Retinal pigment epithelial cell (primary cell): Measurements from ENCODE around the gene CFDP1.

ENCODE experiments used
- DNase-seq: peaks from one replicate; pipeline ENCODE4 v3.0.0-alpha.2; 2010; ENCODE audit warnings: low read depth
- H3K4me3 ChIP-seq: 2 replicates; pipeline ENCODE4 v1.5.1; 2011; ENCODE audit warnings: mild to moderate bottlenecking, low read length, control low read depth, moderate library complexity
- TF ChIP-seq, protein P1 (sequence below): conservative IDR thresholded peaks from 2 replicates; pipeline ENCODE4 v1.5.1; 2011; ENCODE audit warnings: low read depth, low read length, control low read depth, inconsistent platforms

Gene CFDP1

DNA sequence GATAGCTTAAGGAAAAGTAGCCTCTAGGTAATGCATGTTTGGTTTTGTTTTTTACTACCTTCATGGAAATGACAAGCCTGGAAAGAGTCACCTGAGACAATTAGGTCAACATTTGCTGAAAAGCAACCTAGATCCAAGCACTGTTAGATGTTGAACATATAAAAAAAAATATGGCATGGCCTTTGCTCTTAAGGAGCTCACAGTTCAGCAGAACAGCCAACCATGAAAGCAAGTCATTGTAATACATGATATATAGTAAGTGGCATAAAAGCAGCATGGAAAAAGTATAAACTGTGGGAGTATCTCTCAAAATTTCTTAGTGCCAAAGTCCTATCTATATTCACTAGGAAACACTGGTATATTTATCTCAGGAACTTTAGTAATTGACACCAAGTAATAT lies 31.6 kb downstream of the CFDP1 start:
- no peak overlapping the region for H3K4me3 ChIP-seq
- DNase-seq, result no peak
- TF ChIP-seq, protein P1, sequence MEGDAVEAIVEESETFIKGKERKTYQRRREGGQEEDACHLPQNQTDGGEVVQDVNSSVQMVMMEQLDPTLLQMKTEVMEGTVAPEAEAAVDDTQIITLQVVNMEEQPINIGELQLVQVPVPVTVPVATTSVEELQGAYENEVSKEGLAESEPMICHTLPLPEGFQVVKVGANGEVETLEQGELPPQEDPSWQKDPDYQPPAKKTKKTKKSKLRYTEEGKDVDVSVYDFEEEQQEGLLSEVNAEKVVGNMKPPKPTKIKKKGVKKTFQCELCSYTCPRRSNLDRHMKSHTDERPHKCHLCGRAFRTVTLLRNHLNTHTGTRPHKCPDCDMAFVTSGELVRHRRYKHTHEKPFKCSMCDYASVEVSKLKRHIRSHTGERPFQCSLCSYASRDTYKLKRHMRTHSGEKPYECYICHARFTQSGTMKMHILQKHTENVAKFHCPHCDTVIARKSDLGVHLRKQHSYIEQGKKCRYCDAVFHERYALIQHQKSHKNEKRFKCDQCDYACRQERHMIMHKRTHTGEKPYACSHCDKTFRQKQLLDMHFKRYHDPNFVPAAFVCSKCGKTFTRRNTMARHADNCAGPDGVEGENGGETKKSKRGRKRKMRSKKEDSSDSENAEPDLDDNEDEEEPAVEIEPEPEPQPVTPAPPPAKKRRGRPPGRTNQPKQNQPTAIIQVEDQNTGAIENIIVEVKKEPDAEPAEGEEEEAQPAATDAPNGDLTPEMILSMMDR, result no peak

DNA sequence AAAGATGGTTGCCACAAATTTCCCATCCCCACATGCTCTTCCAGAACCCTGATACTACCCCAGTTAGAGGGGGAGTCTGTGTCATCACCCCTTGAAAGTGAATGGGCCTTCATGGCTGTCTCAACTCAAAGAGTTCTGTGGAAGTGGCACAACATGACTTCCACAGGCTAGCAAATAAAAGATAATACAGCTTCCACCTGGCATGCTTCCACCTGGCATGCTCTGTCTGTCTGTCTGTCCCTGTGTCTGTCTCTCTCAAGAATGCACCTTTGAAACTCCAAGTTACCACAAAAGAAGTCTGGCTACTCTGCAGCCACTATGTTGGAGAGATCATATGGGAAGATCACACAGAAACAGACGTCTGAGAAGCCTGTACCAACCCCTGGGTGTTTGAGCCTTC lies 35.0 kb downstream of the CFDP1 start:
- TF ChIP-seq, protein P1, result no peak
- H3K4me3 ChIP-seq, result no peak overlapping the region
- no peak for DNase-seq

DNA sequence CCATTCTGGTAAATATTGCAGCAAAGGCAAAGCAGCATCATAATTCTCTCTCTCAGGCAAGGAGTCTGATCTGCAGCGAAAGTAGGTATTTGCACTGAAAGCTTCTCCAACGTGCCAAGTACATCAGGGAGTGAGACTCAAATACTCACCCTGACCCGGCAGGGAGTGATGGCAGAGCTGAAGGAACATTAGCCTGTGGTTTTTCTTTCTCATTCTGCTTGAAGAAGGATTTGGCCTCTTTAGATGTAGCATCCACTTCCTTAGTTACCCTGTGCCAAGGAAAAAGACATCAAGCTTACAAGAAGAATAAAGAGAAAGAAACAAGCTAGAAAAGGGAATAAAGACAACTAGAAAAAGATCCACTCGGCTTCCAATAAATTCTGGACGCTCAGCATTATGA lies 38.4 kb downstream of the CFDP1 start:
- TF ChIP-seq, protein P1, result no peak
- H3K4me3 ChIP-seq, result no peak overlapping the region
- no peak for DNase-seq

DNA sequence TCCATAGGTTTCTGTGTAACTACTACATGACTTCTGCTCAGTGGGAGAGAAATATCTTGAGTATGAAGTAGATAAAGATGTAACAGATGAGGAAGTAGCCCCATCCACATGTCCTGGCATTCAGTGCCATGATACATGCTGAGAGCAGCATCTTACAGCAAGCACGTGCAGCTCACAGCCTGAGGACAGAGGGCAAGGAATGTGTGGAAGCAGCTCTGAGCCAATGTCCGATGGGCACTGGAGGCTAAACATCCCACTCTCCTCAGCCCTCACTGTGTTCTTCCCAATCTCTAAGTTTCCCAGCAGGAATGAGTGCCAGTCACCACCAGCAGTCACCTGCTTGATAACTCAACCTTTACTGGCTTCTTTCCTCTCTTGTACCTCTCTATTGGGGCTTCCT lies 40.4 kb downstream of the CFDP1 start:
- TF ChIP-seq, protein P1, result no peak
- no peak overlapping the region for H3K4me3 ChIP-seq
- no peak for DNase-seq

DNA sequence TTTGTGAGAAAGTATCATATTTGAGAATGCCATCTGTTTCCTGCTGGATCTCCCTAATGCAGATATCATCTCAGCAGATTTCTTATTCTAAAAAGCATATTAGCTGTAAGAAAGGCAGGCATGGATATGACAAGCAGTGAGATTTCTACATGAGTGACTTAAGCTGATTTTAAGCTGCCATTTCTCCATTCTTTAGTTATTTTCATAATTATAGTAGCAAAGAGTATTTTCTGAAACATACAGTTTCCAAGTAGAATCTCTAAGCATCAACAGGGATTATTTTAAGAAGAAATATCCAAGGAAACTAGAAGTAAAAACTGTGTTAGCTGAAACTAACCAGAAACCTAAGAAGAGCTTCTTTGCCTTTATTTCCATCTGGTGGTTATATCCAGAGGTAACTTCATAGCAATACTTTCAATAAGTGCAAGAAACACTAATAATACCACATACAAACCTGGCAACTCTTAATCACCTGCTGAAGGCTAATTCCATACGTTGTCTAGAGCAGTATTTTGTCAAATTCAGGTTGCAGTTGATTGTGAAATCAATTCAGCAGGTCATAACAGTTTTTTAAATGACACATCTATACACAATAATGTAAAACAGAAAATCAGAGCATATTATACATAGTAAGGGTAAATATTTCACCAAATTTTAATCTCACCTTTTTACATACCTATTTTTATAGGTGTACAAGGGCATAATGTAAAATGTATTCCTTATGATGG lies 42.2 kb downstream of the CFDP1 start:
- TF ChIP-seq, protein P1, result no peak

DNA sequence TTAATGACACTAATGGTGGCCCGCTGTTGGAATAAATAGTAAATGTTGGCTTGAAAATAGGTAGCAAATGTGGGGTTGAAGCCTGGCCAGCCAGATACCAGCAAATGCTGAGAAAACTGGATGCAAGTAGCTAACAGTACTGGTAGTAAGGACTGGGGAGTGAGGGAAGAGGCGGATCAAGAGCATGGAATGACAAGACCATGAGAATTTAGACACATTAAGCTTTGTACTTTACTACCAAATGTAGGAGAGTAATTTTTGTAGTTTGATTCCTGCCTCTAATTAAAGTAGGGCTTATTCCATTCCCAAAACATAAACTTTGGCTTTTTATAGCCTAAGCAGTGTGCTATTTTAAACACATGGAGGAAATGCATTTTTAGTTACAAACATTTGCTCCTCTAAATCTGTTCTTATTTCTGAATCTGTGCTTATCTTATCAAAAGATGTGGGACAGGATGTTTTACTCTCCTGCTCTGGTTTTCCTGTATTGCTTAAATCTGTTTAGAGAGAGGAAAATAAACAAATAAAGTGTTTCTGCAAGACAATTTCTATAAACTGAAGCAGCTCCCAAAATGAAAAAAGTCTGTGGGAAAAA lies 44.1 kb downstream of the CFDP1 start:
- no peak for DNase-seq
- no peak overlapping the region for H3K4me3 ChIP-seq
- TF ChIP-seq, protein P1, result no peak

More for the DNA sequence above, 42.2 kb downstream of the CFDP1 start:
- no peak for DNase-seq
- no peak overlapping the region for H3K4me3 ChIP-seq

DNA sequence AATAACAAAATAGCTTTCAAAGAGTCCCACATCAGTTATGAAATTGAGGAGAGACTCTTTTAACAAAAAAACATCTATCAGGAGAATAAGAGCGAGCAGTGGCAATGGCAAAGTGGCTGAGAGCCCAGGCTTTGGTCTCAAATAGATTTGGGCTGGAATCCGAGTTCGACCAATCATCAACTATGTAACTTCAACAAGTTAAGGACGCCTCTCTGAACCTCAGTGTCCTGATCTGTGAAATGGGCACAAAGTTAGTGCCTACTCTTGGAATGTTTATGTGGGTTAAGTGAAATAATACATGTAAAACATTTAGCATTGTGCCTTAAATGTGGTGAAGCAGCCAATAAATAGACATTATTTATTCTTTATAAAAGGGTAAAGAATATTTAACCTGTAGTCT lies 45.4 kb downstream of the CFDP1 start:
- TF ChIP-seq, protein P1, result no peak
- H3K4me3 ChIP-seq, result no peak overlapping the region
- DNase-seq, result no peak
